ENCODE data around the gene PAN3.

DNA sequence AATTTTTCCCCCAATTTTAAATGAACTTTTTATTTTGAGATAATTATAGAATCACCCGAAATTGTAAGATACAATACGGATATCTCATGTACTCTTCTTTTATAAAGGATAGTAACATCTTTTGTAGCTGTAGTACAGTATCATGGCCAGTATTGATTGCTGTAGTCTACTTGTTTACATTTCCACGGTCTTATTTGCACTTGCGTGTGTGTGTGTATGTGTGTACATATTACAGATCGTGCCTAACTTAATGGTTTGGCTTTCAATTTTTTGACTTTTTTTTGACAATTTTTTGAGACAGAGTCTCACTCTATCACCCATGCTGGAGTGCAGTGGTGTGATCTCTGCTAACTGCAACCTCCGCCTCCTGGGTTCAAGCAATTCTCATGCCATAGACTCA lies 6.7 kb downstream of the PAN3 start:
- TF ChIP-seq, protein P1, sequence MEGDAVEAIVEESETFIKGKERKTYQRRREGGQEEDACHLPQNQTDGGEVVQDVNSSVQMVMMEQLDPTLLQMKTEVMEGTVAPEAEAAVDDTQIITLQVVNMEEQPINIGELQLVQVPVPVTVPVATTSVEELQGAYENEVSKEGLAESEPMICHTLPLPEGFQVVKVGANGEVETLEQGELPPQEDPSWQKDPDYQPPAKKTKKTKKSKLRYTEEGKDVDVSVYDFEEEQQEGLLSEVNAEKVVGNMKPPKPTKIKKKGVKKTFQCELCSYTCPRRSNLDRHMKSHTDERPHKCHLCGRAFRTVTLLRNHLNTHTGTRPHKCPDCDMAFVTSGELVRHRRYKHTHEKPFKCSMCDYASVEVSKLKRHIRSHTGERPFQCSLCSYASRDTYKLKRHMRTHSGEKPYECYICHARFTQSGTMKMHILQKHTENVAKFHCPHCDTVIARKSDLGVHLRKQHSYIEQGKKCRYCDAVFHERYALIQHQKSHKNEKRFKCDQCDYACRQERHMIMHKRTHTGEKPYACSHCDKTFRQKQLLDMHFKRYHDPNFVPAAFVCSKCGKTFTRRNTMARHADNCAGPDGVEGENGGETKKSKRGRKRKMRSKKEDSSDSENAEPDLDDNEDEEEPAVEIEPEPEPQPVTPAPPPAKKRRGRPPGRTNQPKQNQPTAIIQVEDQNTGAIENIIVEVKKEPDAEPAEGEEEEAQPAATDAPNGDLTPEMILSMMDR (conservative IDR thresholded peaks at IDR 0.05; ENCODE audit: low read depth, low read length) = no peak
- TF ChIP-seq EZH2 (IDR thresholded peaks at IDR 0.05; ENCODE audit: borderline replicate concordance, low read depth, low read length, poor library complexity, severe bottlenecking) = no peak
